Glomerular visceral epithelial cell (primary cell): ENCODE measurements around the gene PDP2.
A peak's percentile ranks its signal among the peaks of the same experiment; 100 is the strongest.

Experiments used
- DNase-seq: peaks from one replicate; pipeline ENCODE4 v3.0.0-alpha.2; 2016; ENCODE audit errors: extremely low spot score

PDP2 gene

GRCh38 chr16:66935314-66936011, 55.1 kb downstream of the PDP2 start, which contains the start of gene CES2:
TSS of gene CES2 (plus strand) at chr16:66935516. CDS start at chr16:66935636, 120 bp downstream.
- DNase-seq = peak; percentile 73

GRCh38 chr16:66936462-66936861, 56.1 kb downstream of the PDP2 start:
- DNase-seq = no peak

DNA sequence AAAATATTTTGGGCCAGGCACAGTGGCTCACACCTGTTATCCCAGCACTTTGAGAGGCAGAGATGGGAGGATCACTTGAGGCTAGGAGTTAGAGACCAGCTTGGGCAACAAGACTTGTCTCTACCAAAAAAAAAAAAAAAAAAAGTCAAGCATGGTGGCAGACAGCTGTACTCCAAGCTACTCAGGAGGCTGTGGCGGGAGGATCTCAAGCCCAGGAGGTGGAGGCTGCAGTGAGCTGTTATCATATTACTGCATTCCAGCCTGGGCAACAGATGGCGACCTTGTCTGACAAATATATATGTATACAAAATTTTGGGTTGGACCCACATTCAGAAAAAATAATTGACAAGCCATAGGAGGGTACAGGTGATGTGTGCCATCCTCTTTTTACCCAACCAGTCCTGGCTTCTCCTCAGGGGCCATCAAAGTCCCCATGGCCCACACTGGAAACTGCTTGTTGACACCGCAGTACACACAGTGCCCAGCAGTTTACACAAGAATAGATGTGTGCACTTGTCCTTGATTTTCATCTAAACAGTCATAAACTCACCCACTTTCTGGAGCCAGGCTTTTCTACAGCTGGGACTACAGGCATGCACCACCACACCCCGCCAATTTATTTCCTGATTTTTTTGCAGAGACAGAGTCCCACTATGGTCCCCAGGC, 56.7 kb downstream of the PDP2 start:
- DNase-seq = no peak

GRCh38 chr16:66937725-66938337, 57.5 kb downstream of the PDP2 start:
- DNase-seq = no peak

GRCh38 chr16:66939366-66939765, 59.1 kb downstream of the PDP2 start:
- no peak for DNase-seq

DNA sequence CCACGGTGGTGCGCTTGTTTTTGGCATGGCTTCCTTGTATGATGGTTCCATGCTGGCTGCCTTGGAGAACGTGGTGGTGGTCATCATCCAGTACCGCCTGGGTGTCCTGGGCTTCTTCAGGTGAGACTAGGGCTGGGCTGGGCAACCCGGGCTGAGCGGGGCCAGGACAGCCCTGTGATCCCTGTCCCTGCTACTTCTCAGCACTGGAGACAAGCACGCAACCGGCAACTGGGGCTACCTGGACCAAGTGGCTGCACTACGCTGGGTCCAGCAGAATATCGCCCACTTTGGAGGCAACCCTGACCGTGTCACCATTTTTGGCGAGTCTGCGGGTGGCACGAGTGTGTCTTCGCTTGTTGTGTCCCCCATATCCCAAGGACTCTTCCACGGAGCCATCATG, 59.9 kb downstream of the PDP2 start:
- no peak for DNase-seq
